ENCODE measurements around the gene ST8SIA5. TPM values are rescaled to one million over a fixed set of nuclear protein-coding genes. Genes with fewer than 3 reads are reported as not detected.

The ST8SIA5 gene
- total and polyA plus RNA-seq, 2 donors (not counting 3 experiments of a cell fraction or from before 2014, with no cell fraction given) = 0.25 to 0.62 TPM

GRCh38 chr18:46736736-46737135 lies 20.1 kb downstream of the ST8SIA5 start:
- ChIA-PET CTCF (no interaction called here), POLR2A (no interaction called here)
- Histone ChIP-seq H4K20me1 (replicated peaks; ENCODE audit: control insufficient read depth, extremely low read depth, insufficient read depth, low read length) (no peaks in the 10 kb centered on the region), H3K9me3 (replicated peaks; ENCODE audit: control insufficient read depth, insufficient read depth, low read length) (no peaks in the 10 kb centered on the region), H3K4me2 (ENCODE audit: insufficient read depth, low read length) (no peak overlapping the region), H3K27ac (ENCODE audit: insufficient read depth, low read depth, low read length) (no peak overlapping the region), H3K79me2 (ENCODE audit: control insufficient read depth, insufficient read depth, low read length) (no peaks in the 10 kb centered on the region), H2AFZ (ENCODE audit: low read depth, low read length) (no peak overlapping the region), H3K36me3 (ENCODE audit: control insufficient read depth in 2 of 2, extremely low read depth in 1 of 2, insufficient read depth in 2 of 2, low read length in 2 of 2) (no peaks in the 10 kb centered on the region), H3K4me1 (ENCODE audit: control insufficient read depth, extremely low read depth, insufficient read depth, low read length) (no peaks in the 10 kb centered on the region), H3K9me1 (replicated peaks; ENCODE audit: control insufficient read depth, extremely low read depth, insufficient read depth, low read length) (no peaks in the 10 kb centered on the region), H3K27me3 (ENCODE audit: control insufficient read depth in 2 of 2, insufficient read depth in 2 of 2, low read length in 2 of 2) (no peaks in the 10 kb centered on the region), H3K4me3 (replicated peaks in 1 of 3; ENCODE audit: insufficient read depth in 1 of 3, low read depth in 1 of 3, low read length in 3 of 3) (no peak overlapping the region), H3K9ac (replicated peaks; ENCODE audit: extremely low read depth, insufficient read depth, low read length) (no peak overlapping the region)
- TF ChIP-seq POLR2A (IDR thresholded peaks at IDR 0.05; ENCODE audit: low read depth, low read length) (no peak), FOS (IDR thresholded peaks at IDR 0.05; ENCODE audit: borderline replicate concordance, insufficient read depth, low read length) (no peak), JUN (IDR thresholded peaks at IDR 0.05; ENCODE audit: borderline replicate concordance, insufficient read depth, insufficient read length, low read depth) (no peak), CTCF (IDR thresholded peaks at IDR 0.05; ENCODE audit: extremely low read depth in 1 of 2, insufficient read depth in 1 of 2, low read depth in 1 of 2, low read length in 2 of 2) (no peak), MYC (IDR thresholded peaks at IDR 0.05; ENCODE audit: low read depth, low read length) (no peak), POLR2AphosphoS5 (IDR thresholded peaks at IDR 0.05; ENCODE audit: insufficient read depth, low read depth, low read length) (no peak), GATA2 (IDR thresholded peaks at IDR 0.05; ENCODE audit: insufficient read depth, insufficient read length, low read depth, low read length) (no peak), EZH2 (IDR thresholded peaks at IDR 0.05; ENCODE audit: borderline replicate concordance, low read depth, low read length, severe bottlenecking) (no peak), MAX (IDR thresholded peaks at IDR 0.05; ENCODE audit: insufficient read depth, insufficient read length) (no peak)
- dilution Hi-C loops (cut with MboI; ENCODE audit: extremely low pct_ligation_motif_present, low sequenced_read_pairs) (no loop called here), intact Hi-C loops (cut with micrococcal nuclease) (no loop called here)
- FAIRE-seq = no peak
- no peak for DNase-seq (ENCODE audit: low read depth, low spot score)
- no TSS peak for BruUV-seq (replicated peaks)

All from endothelial cell of umbilical vein (primary cell).